ENCODE results near the gene SLA2. TPM values are rescaled to one million over a fixed set of nuclear protein-coding genes. Genes with fewer than 3 reads are reported as not detected.

The SLA2 gene
- total and polyA plus RNA-seq, 2 of the 8 experiments (the other 6 are each of a cell fraction or from before 2014, with no cell fraction given): 0.18 TPM; not detected in 1

GRCh38 chr20:36563374-36563773 lies 82.6 kb downstream of the SLA2 start (continued):
- no peak for TF ChIP-seq CHD7 (IDR thresholded peaks at IDR 0.05; ENCODE audit: insufficient replicate concordance, low read length)
- TF ChIP-seq CHD1 (IDR thresholded peaks at IDR 0.05; ENCODE audit: low read depth, low read length): no peak
